ENCODE data around the gene DLK1.

GRCh38 chr14:100728962-100729361 lies 2.3 kb downstream of the DLK1 start:
- TF ChIP-seq CTCF (conservative IDR thresholded peaks at IDR 0.05): no peak
- no peak for TF ChIP-seq ZFX (IDR thresholded peaks at IDR 0.05)
